Astrocyte (in vitro differentiated cells and primary cell): ENCODE results near the gene SLC1A7. TPM values are rescaled to one million over a fixed set of nuclear protein-coding genes. Genes with fewer than 3 reads are reported as not detected.

Source experiments
- DNase-seq: peaks from one replicate; pipeline ENCODE4 v3.0.0-alpha.2; 2010; ENCODE audit warnings: low read depth
- FAIRE-seq: peaks from 2 replicates; lab custom pipeline; 2011; peaks lifted over from hg19 to GRCh38; lab: Jason Lieb, UNC
- H2AFZ ChIP-seq: 2 replicates; pipeline ENCODE4 v1.6.0; 2012; ENCODE audit warnings: low read depth, low read length, inconsistent platforms
- H3K27ac ChIP-seq: 2 replicates; pipeline ENCODE4 v1.5.1; 2011; ENCODE audit warnings: low read depth, low read length, inconsistent platforms
- H3K27me3 ChIP-seq: 2 replicates; pipeline ENCODE4 v1.6.0; 2011; ENCODE audit warnings: low read length, inconsistent platforms; ENCODE audit not compliant: insufficient read depth
- H3K36me3 ChIP-seq: 2 replicates; pipeline ENCODE4 v1.5.1; 2011; ENCODE audit warnings: low read length, inconsistent platforms; ENCODE audit not compliant: insufficient read depth
- H3K4me1 ChIP-seq: 2 replicates; pipeline ENCODE4 v1.5.1; 2011; ENCODE audit warnings: low read length, inconsistent platforms; ENCODE audit not compliant: insufficient read depth
- H3K4me2 ChIP-seq: 2 replicates; pipeline ENCODE4 v1.6.0; 2012; ENCODE audit warnings: low read length, inconsistent platforms
- H3K4me3 ChIP-seq: 2 replicates; pipeline ENCODE4 v1.5.1; 2011; ENCODE audit warnings: low read depth, mild to moderate bottlenecking, low read length, inconsistent platforms; ENCODE audit not compliant: insufficient read depth
- H3K79me2 ChIP-seq: 2 replicates; pipeline ENCODE4 v1.6.0; 2012; ENCODE audit warnings: mild to moderate bottlenecking, low read length, inconsistent platforms; ENCODE audit not compliant: insufficient read depth
- H3K9ac ChIP-seq: 2 replicates; pipeline ENCODE4 v1.6.0; 2012; ENCODE audit warnings: mild to moderate bottlenecking, low read length, inconsistent platforms
- H3K9me3 ChIP-seq: 2 replicates; pipeline ENCODE4 v1.5.1; 2012; ENCODE audit warnings: low read depth, mild to moderate bottlenecking, low read length, inconsistent platforms; ENCODE audit not compliant: insufficient read depth
- H4K20me1 ChIP-seq: 2 replicates; pipeline ENCODE4 v1.6.0; 2012; ENCODE audit warnings: low read length, inconsistent platforms; ENCODE audit not compliant: insufficient read depth
- H3K27ac Mint-ChIP-seq: one replicate; pipeline ENCODE4 v1.8.0; 2021; ENCODE audit warnings: mild to moderate bottlenecking, mixed read lengths; ENCODE audit not compliant: unreplicated experiment
- H3K27me3 Mint-ChIP-seq: one replicate; pipeline ENCODE4 v1.8.0; 2021; ENCODE audit warnings: low read depth, mixed read lengths; ENCODE audit not compliant: unreplicated experiment
- H3K36me3 Mint-ChIP-seq: one replicate; pipeline ENCODE4 v1.8.0; 2021; ENCODE audit warnings: low read depth, mixed read lengths; ENCODE audit not compliant: unreplicated experiment
- H3K4me1 Mint-ChIP-seq: one replicate; pipeline ENCODE4 v1.8.0; 2021; ENCODE audit warnings: low read depth, mixed read lengths; ENCODE audit not compliant: unreplicated experiment
- H3K4me3 Mint-ChIP-seq: one replicate; pipeline ENCODE4 v1.8.0; 2021; ENCODE audit warnings: mild to moderate bottlenecking, moderate library complexity, mixed read lengths; ENCODE audit not compliant: unreplicated experiment
- H3K9me3 Mint-ChIP-seq: one replicate; pipeline ENCODE4 v1.8.0; 2021; ENCODE audit warnings: mild to moderate bottlenecking, mixed read lengths; ENCODE audit not compliant: unreplicated experiment
- CTCF ChIP-seq: IDR thresholded peaks from 2 replicates; pipeline ENCODE4 v1.5.1; 2011; ENCODE audit warnings: low read depth, mild to moderate bottlenecking, inconsistent platforms, low read length, moderate library complexity; ENCODE audit not compliant: insufficient read depth
- EZH2 ChIP-seq: IDR thresholded peaks from 2 replicates; pipeline ENCODE4 v1.6.1; 2012; ENCODE audit warnings: mild to moderate bottlenecking, low read length, inconsistent platforms; ENCODE audit not compliant: insufficient read depth
- total RNA-seq: library from RNA; stranded (reverse); gene quantifications from 2 replicates; pipeline ENCODE4 v1.2.1, GENCODE V29; 2021

Gene SLC1A7
- total RNA-seq, 1 donor from 2014 or later: not detected

- no peaks in the 10 kb centered on the region for H3K36me3 ChIP-seq
- Mint-ChIP-seq H3K27me3 (peaks cover 46% of the 10 kb centered on the region), H3K27ac (no peak overlapping the region), H3K4me3 (no peak overlapping the region), H3K9me3 (no peaks in the 10 kb centered on the region), H3K4me1 (no peaks in the 10 kb centered on the region), H3K36me3 (no peaks in the 10 kb centered on the region)
- H3K9ac ChIP-seq: no peak overlapping the region
- H3K79me2 ChIP-seq: no peaks in the 10 kb centered on the region
- no peaks in the 10 kb centered on the region for H3K9me3 ChIP-seq
- no peak overlapping the region for H2AFZ ChIP-seq
- no peaks in the 10 kb centered on the region for H3K4me1 ChIP-seq
- no peaks in the 10 kb centered on the region for H4K20me1 ChIP-seq
- TF ChIP-seq EZH2: no peak
- TF ChIP-seq CTCF: no peak
- H3K4me3 ChIP-seq: no peak overlapping the region
- FAIRE-seq (no peak), DNase-seq (no peak)
- H3K27me3 ChIP-seq: peaks cover 12% of the 10 kb centered on the region
- no peak overlapping the region for H3K4me2 ChIP-seq
- H3K27ac ChIP-seq: no peak overlapping the region
Observed at GRCh38 chr1:53068314-53069099, 73.9 kb downstream of the SLC1A7 start.

GRCh38 chr1:53067886-53068285 lies 74.6 kb downstream of the SLC1A7 start:
- Histone ChIP-seq H3K4me1 (peaks cover under 1% of the 10 kb centered on the region), H4K20me1 (no peaks in the 10 kb centered on the region), H3K4me3 (no peak overlapping the region), H3K27ac (no peak overlapping the region), H3K9me3 (no peaks in the 10 kb centered on the region), H3K79me2 (no peaks in the 10 kb centered on the region), H2AFZ (no peak overlapping the region), H3K4me2 (no peak overlapping the region), H3K9ac (no peak overlapping the region), H3K36me3 (no peaks in the 10 kb centered on the region), H3K27me3 (peaks cover 19% of the 10 kb centered on the region)
- H3K27ac Mint-ChIP-seq: no peak overlapping the region
- H3K4me3 Mint-ChIP-seq: no peak overlapping the region
- TF ChIP-seq CTCF (no peak), EZH2 (no peak)
- no peaks in the 10 kb centered on the region for H3K4me1 Mint-ChIP-seq
- DNase-seq (no peak), FAIRE-seq (no peak)
- no peaks in the 10 kb centered on the region for H3K36me3 Mint-ChIP-seq
- H3K27me3 Mint-ChIP-seq: peaks cover 48% of the 10 kb centered on the region
- H3K9me3 Mint-ChIP-seq: no peaks in the 10 kb centered on the region
